Kidney (tissue), 14 donors: ENCODE measurements around the gene GNB1. TPM values are rescaled to one million over a fixed set of nuclear protein-coding genes. Genes with fewer than 3 reads are reported as not detected.

Source experiments
- DNase-seq, 5 donors: peaks; one replicate each; pipeline ENCODE4 v3.0.0-alpha.2; 2013 to 2020
- FAIRE-seq: peaks from 2 replicates; lab custom pipeline; 2012; peaks lifted over from hg19 to GRCh38; lab: Jason Lieb, UNC
- H3K27ac ChIP-seq, 2 donors: one replicate each; pipeline ENCODE4 v1.7.0; 2013; ENCODE audit warnings: low read depth in 2 of 2, low read length in 2 of 2, inconsistent platforms in 1 of 2
- H3K27me3 ChIP-seq: one replicate; pipeline ENCODE4 v1.7.1; 2013; ENCODE audit warnings: low read length, inconsistent platforms; ENCODE audit not compliant: control insufficient read depth, insufficient read depth
- H3K36me3 ChIP-seq, 3 donors: one replicate each; pipeline versions ENCODE4 v1.7.0 to v1.7.1; 2013; ENCODE audit warnings: low read length in 3 of 3, control low read depth in 1 of 3, inconsistent platforms in 1 of 3; ENCODE audit not compliant: insufficient read depth in 3 of 3, control insufficient read depth in 2 of 3
- H3K4me1 ChIP-seq, 3 donors: one replicate each; pipeline versions ENCODE4 v1.7.0 to v1.7.1; 2013; ENCODE audit warnings: low read length in 3 of 3, inconsistent platforms in 1 of 3, low read depth in 1 of 3; ENCODE audit not compliant: control insufficient read depth in 2 of 3, insufficient read depth in 2 of 3
- H3K4me3 ChIP-seq, 3 donors: one replicate each; pipeline versions ENCODE4 v1.7.0 to v1.8.1; 2013; ENCODE audit warnings: low read length in 3 of 3, control low read depth in 1 of 3, inconsistent platforms in 1 of 3
- H3K9ac ChIP-seq, 3 donors: one replicate each; pipeline versions ENCODE4 v1.7.0 to v1.7.1; 2013; ENCODE audit warnings: low read length in 3 of 3, control low read depth in 1 of 3, inconsistent platforms in 1 of 3
- H3K9me3 ChIP-seq, 3 donors: one replicate each; pipeline versions ENCODE4 v1.7.0 to v1.7.1; 2013; ENCODE audit warnings: low read length in 3 of 3, control low read depth in 1 of 3, inconsistent platforms in 1 of 3; ENCODE audit not compliant: control insufficient read depth in 2 of 3, insufficient read depth in 1 of 3
- CTCF ChIP-seq: IDR thresholded peaks from 3 replicates; pipeline ENCODE4 v1.5.1; 2012; ENCODE audit warnings: mild to moderate bottlenecking, moderate library complexity, borderline replicate concordance; ENCODE audit not compliant: insufficient read depth; ENCODE audit errors: extremely low read depth
- intact Hi-C: fragments of 100-400 bp; cut with DNase I; formaldehyde crosslinking; loops from one replicate; pipeline ENCODE4 v1.11.1; 2022
- polyA plus RNA-seq: library from polyadenylated mRNA; stranded (reverse); fragments of 350-450 nt; fragmentation: Illumina TruSeq; extraction: RNeasy Lipid Tissue Mini Kit (QIAGEN cat#74804); gene quantifications from one replicate; pipeline ENCODE4 v1.2.3, GENCODE V29; 2014; ENCODE audit warnings: low read depth, low replicate concordance; ENCODE audit not compliant: insufficient read depth
- total RNA-seq: library from RNA; stranded (reverse); fragmentation: NEBNext Ultra II Directional; extraction: Animal tissue kit (Norgen Biotek cat#: 25700); gene quantifications from one replicate; pipeline ENCODE4 v1.2.1, GENCODE V29; 2021
- donor health status: control.
- donor health status: control.
- donor health status: control.
- donor health status: control.
- donor health status: control.
- donor health status: DM: yes; HTN: yes; CAD: no.
- donor health status: Normal renal cell carcinoma (clear cell type).

GNB1 gene
- total and polyA plus RNA-seq, 2 donors from 2014 or later: 144 to 347 TPM

- Histone ChIP-seq H3K27ac (no peak overlapping the region), H3K27me3 (no peaks in the 10 kb centered on the region), H3K4me3 (no peak overlapping the region), H3K9ac (no peak overlapping the region), H3K9me3 (no peaks in the 10 kb centered on the region), H3K36me3 (peaks cover 8 to 59% (median 52%) of the 10 kb centered on the region in 3 donors), H3K4me1 (peaks cover 0 to 3% (median 2%) of the 10 kb centered on the region in 3 donors)
- intact Hi-C loops: no loop called here
- no peak for FAIRE-seq
- peak in 1 of 5 donors; percentile 48 for DNase-seq
- no peak for TF ChIP-seq CTCF
Measured at GRCh38 chr1:1788136-1788535, 102.8 kb downstream of the GNB1 start.

- DNase-seq (peak in 1 of 5 donors; percentile 57), FAIRE-seq (no peak)
- no peaks in the 10 kb centered on the region for H3K9me3 ChIP-seq
- H3K4me3 ChIP-seq: no peak overlapping the region
- H3K9ac ChIP-seq: no peak overlapping the region
- peaks cover 0 to 14% (median 6%) of the 10 kb centered on the region in 3 donors for H3K4me1 ChIP-seq
- no peak for TF ChIP-seq CTCF
- peaks cover 8 to 55% (median 47%) of the 10 kb centered on the region in 3 donors for H3K36me3 ChIP-seq
- no peaks in the 10 kb centered on the region for H3K27me3 ChIP-seq
- intact Hi-C loops: no loop called here
- H3K27ac ChIP-seq: no peak overlapping the region
Measured at GRCh38 chr1:1786836-1787605, 103.9 kb downstream of the GNB1 start.

GRCh38 chr1:1785666-1786065 lies 105.2 kb downstream of the GNB1 start:
- Histone ChIP-seq H3K9me3 (no peaks in the 10 kb centered on the region), H3K4me3 (no peak overlapping the region), H3K4me1 (peaks cover 0 to 17% (median 6%) of the 10 kb centered on the region in 3 donors), H3K27ac (no peak overlapping the region), H3K9ac (no peak overlapping the region), H3K36me3 (peaks cover 8 to 52% (median 42%) of the 10 kb centered on the region in 3 donors), H3K27me3 (no peaks in the 10 kb centered on the region)
- FAIRE-seq (no peak), DNase-seq (peak in 1 of 5 donors; percentile 10)
- TF ChIP-seq CTCF: no peak
- intact Hi-C loops: no loop called here
